Cortex of kidney (tissue), 1 donor: ENCODE data around the gene ALDH3B1.
"Not testable (repeated sequence)": the region's sequence is repeated elsewhere in the genome, so short reads cannot be mapped to it uniquely, and the experiment has no call there.

Experiments
- DNase-seq: peaks from one replicate; lab custom pipeline; 2025; lab: John Stamatoyannopoulos, UW

ALDH3B1 gene, protein sequence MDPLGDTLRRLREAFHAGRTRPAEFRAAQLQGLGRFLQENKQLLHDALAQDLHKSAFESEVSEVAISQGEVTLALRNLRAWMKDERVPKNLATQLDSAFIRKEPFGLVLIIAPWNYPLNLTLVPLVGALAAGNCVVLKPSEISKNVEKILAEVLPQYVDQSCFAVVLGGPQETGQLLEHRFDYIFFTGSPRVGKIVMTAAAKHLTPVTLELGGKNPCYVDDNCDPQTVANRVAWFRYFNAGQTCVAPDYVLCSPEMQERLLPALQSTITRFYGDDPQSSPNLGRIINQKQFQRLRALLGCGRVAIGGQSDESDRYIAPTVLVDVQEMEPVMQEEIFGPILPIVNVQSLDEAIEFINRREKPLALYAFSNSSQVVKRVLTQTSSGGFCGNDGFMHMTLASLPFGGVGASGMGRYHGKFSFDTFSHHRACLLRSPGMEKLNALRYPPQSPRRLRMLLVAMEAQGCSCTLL

DNA sequence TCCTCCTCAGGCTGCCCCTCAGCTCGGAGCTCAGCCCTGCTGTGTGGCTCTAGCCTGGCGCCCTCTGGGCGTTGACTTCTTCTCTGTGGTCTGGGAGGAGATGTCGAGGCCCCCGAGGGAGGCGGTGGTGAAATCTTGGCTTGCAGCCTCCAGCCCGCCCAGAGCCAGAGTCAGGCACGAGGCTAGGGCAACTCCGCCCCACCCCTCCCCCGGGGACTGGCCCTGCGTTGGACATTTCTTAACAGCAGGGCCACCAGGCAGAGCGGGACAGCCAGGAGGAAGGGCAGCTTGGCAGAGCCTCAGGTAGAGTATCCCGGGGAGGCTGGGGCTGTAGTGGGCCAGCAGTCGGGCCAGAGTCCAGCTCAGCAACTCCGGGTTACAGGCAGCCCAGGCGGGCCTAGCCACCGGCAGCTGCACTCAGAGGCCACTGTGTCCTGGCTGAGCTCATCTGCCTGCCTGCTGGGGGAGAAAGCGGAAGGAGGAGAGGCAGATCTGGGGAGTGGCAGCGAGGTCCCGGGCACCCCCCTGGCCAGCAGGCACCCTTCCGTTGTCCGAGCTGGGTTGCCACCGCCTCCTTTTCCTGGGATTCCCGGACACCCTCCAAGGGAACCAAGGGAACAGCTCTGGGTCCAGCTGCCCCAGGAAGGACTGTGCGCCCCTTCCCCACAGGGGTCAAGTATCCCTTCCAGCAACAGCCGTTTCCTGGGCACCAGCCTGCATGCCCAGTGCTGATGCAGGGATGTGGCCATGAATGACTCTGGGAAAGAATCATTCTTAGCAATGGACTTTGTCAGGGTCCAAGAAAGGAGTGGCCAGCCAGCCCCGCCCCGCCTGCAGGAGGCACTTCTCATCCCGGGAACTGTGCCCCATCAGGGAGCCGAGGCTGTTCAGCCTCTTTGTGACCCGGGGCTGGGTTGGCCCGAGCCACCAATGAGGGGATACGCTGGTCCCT, at the start of gene ALDH3B1:
TSS of gene ALDH3B1 (plus strand) at position 238 of the 952 bp plus-strand sequence. CDS start 4,971 bp downstream, outside the sequence.
- no peak for DNase-seq

DNA sequence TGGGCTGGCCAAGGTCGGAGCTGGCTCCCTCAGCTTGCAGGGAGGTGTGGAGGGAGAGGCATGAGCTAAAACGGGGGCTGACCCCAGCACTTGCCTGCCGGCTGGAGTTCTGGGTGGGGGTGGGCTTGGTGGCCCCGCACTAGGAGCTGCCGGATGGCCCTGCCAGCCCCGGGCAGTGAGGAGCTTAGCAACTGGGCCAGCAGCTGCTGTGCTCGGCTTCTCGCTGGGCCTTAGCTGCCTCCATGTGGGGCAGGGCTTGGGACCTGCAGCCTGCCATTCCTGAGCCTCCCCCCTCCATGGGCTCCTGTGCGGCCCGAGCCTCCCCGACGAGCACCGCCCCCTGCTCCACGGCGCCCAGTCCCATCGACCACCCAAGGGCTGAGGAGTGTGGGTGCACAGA, 46.9 kb upstream of the ALDH3B1 start:
- not testable (repeated sequence) for DNase-seq

DNA sequence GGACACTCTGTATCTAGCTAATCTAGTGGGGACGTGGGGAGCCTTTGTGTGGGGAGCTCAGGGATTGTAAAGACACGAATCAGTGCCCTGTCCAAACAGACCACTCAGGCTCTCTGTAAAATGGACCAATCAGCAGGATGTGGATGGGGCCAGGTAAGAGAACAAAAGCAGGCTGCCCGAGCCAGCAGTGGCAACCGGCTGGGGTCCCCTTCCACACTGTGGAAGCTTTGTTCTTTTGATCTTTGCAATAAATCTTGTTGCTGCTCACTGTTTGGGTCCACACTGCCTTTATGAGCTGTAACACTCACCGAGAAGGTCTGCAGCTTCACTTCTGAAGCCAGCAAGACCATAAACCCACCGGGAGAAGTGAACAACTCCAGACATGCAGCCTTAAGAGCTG, 46.2 kb upstream of the ALDH3B1 start:
- not testable (repeated sequence) for DNase-seq

DNA sequence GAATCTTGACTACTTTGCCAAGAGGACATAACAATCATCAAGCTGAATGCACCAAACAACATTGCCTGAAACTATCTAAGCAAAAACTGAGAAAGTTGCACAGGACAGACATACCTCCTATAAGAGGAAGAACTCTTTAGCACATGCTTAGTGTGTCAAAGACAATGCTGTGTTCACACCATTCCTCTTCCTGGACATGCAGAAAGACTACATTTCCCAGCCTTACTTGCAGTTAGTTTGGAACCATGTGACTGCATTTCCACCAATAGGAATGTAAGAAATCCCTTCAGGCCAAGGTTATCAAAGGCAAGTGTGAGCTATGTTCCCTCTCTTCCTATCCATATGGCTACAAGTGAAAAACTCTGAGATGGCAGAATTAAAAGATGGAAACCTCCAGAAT, 45.4 kb upstream of the ALDH3B1 start:
- DNase-seq: not testable (repeated sequence)

DNA sequence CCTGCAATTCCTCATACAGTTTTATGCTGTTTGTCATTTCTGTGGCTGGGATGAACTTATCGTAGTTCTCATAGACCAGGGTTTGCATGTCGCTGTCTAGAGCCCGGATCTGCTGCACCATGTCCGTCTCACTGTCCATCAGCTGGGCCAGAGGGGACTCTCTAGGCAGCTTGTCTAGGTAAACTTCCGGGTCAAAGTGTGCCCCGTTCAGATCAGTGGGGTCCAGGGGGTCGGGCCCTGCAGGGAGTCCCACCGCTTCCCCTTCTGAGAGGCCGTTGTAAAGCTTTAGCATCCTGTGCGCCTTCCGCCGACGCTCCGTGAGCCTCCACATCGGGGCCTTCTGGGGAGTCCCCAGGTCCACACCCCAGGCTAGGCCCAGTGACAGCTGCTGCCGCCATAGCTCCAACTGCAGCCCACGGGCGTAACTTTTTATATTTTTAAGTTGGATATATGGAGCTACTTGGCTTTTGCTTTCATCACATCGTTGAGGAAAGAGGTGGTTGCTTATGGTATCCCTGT, 44.2 kb upstream of the ALDH3B1 start:
- not testable (repeated sequence) for DNase-seq

DNA sequence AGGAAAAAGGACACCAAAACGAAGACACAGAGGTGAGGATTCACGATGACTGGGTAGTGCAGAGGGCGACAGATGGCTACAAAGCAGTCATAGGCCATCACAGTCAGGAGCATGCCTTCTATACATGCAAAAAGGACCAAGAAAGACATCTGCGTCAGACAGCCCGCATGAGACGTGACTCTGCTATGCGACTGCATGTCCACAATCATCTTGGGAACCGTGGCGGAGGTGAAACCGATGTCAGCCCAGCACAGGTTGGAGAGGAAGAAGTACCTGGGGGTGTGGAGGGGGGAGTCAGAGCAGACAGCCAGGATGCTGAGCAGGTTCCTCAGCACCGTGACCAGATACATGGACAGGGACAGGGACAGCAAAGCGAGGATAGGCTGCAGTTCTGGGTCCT, 35.4 kb upstream of the ALDH3B1 start:
- not testable (repeated sequence) for DNase-seq

DNA sequence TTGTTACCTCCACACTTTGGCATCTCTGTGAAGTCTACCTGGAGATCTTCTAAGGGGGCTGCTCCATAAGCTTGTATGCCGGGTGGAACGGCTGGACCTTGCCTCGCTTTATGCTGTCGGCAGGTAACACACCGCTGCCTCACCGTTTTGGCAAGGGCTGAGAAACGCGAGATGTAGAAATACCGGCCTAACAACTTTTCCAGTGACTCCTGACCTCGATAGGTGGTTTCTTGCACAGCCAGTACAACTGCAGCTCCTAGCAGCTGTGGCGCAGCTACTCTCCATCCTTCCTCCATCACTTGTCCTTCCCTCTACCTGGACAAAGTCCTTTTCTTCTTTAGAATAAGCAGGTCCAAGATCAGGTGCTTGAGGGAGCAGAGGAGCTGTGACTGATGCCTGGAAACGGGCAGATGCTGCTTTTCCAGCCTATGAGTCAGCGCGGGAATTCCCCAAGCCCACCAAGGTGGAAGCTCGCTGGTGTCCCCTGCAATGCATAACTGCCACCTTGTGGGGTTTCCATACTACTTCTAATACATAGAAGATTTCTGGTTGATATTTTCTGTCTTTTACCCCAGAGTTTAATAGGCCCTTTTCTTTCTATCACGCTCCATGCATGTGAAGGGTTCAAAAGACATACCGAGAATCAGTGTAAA, 31.2 kb upstream of the ALDH3B1 start:
- not testable (repeated sequence) for DNase-seq

DNA sequence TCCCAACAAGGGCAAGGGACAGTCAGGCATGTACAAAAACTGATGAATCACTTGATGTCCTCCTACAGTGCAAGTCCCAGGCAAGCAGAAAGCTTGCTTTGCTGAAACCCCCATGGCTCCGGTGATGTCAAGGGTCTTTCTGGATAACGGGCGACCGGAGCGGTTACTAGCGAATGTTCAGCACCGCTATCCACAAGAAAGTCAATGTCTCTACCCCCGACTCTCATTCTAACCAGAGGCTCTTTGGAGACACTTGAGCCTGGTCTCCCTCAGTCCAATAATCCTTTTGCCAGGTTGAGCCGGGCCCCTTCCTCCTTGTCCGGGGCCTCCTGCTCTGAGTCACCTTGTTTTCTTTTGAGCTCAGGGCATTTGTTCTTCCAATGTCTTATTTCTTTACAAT, 28.9 kb upstream of the ALDH3B1 start:
- not testable (repeated sequence) for DNase-seq

DNA sequence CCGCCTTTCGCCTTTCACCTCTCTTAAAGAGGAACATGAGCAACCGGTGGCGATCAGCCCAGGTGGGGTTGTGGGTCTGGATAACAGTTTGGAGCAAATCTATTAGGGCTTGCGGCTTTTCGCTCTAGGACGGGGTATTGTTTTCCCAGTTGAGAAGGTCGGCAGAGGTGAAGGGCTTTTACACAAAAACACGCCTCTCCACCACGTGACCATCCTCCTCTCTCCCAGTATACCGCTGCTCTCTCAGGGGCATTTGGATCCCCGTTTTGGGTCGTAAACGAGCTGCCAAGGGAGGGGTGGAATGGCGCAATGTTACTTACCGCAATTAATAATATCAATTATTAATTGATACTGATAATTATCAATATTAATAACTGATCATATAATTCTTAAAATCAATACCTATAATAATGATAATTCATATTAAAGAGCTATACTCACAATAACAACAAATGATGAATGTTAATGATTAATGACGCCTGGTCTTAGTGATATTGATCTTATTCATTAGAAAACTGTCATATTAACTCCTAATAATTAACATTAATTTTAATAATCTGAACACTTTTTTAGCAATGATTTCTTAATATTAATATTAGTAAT, 27.8 kb upstream of the ALDH3B1 start:
- DNase-seq: not testable (repeated sequence)

DNA sequence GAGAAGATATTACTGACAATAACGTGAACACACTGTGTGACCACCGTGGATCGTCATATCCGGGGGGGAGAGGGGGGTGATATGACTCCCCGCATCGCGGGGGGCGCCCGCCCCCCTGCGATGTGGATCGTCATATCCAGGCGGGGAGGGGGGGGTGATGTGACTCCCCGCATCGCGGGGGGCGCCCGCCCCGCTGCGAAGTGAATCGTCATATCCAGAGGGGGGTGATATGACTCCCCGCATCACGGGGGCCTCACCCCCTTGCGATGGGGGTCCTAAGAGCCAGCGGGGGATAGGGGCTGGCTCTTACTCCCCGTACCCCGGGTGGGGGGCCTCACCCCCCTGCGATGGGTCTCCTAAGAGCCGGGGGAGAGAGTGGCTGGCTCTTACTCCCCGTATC, 26.2 kb upstream of the ALDH3B1 start:
- no peak for DNase-seq

DNA sequence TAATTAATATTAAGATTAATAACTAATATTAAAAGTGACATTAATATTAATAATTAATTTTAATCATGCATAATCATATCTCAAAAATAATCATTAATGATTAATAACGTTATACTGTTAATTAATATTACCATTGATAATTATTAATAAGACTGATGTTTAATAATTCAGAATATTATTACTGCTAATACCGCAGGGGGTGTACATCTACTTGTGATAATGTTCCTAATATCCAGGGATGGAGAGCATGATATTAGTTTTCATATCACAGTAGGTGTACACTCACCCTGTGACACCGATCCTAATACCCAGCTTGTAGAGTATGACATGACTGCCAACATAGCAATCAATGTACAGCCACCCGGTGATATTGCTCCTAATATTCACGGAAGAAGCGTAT, 24.8 kb upstream of the ALDH3B1 start:
- not testable (repeated sequence) for DNase-seq

DNA sequence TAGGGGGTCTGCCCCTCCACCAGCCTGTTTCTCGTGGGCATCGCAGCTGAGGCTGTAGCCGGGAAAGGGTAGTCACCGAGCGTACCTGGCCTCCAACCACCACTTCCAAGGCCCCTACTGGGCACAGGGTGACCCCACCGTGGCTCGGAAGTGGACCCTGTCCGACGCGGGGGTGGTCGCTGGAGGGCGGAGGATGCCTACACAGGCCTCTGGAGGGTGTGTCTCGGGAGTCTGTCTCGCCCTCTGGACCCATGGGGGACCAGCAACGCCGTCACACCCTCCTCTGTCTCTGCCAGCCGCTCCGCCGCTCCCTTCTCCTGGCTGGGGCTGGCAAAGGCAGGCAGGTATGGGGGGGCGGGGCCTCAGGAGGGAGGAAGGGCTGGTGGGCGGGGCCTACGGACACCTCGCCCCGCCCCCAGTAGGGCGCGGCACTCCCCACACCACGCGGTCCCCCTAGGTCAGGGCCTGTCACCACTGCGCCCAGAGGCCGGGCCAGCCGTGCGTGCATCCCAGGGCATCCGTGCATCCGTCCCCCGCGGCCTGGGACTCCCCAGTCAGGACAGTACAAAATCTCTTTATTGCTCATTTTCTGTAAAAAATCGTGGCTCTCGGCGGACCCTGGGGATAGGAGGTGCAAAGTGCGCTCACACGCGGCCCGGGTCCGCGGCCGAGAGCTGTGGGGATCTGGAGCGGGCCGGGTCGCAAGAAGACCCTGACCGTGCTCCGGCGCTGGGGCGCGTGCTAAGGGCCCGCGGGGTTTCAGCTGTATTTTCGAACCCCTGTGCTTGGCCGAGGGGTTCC, 19.4 kb upstream of the ALDH3B1 start:
- DNase-seq: not testable (repeated sequence)

DNA sequence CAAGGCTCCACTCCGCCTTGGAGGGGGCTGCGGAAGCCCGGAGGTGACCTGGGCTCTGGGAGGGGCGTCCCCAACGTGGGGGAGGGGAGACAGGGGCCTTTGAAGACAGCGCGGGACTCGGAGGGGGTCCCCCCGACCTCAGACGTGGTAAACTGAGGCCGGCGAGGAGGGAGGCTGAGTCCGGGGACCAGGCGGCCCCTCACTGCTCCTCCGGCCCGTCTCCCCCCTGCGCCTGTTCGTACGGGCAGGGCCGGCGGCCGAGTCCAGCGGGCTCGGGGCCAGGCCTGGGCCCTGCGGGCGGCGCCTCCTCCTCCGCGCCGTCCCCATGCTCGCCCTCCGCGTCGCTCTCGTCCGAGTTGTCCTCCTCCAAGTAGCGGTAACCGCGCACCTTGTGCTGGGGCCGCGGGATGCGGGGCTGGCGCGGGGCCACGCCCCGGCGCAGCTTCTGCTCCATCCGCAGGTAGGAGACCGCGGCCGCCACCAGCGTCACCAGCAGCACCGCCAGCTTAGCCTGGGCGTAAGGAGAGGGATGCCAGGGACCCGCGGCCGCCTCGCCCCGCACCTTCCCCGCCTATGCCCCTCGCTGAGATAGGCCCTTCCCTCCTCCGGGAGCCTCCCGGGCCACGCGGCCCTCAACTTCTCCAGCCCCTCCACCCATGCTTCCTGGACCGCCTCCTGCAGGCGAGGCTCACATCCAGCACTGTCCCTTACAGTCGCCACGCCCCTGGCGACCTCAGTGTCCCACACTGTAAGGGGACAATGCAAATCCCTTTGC, 18.6 kb upstream of the ALDH3B1 start:
- DNase-seq: not testable (repeated sequence)

DNA sequence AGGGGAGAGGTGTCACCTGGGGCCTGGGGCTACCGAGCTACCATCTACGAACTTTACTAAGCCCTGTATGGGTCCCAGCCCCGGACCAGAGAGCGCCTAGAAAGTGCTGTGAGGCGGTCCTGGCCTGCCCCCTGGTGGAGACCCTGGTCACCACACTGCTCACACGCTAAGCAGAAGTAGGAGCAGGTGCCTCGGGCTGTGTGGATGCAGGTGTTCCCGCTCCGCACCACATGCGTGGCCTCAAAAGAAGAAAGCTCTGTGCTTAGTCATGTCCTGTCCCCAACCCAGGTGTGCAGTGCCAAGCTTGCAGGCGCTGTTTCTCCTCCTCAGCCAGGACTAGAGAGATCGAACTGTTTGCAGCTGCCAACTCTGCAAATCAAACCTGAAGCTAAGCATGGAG, 16.3 kb upstream of the ALDH3B1 start:
- DNase-seq: not testable (repeated sequence)

DNA sequence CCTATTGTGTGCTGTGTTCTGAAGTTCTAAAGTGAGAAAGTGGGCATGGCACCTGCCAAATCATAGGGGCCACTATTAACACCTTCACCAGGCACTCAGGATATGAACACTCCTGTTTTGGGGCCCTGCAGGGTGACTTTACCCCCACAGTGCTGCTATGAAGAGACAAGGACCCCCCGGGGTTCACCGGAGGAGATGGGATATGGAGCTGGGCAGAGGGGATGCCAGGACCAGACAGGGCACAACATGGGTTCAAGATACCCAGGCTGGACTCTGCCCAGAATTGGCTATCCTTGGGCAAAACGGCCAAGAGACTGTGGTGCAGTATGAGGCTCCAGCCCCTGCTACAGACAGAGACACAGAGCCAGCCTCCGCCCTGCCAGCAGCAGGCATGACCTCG, 15.7 kb upstream of the ALDH3B1 start:
- DNase-seq: not testable (repeated sequence)

DNA sequence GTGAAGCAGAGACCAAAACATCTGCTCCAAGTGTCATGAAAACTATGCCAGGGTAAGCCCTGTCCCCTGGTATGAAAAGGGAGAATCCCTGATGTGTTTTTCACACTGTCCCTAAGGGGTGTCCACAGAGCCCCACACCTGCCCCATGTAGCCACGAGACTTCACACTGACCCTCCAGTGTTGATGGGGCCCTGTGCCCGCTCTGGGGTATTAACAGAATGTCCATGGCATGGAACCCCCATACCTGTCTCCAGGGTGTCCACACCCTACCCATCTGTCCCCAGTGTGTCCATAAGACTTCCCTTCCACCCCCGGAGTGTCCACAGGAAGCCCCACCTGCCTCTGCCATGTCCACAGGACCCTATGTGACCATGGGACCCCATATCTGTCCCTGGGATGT, 15.0 kb upstream of the ALDH3B1 start:
- DNase-seq: not testable (repeated sequence)

DNA sequence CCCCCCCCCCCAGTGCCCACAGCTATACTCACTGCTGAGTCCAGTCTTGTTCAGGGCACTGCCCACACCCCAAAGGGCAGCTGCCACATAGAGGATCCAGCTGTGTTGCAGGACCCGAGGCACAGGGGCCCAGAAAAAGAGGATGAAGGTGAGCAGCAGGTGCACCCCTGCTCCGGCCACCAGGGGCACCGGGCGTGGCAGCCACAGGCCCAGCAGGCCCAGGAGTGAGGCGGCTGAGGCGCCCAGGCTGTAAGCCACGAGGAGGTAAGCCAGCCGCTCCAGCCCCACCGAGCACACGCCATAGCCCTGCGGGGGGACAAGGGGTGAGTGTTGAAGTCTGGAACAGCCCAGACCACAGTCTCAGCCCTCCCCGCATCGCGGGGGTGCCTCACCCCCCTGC, 14.5 kb upstream of the ALDH3B1 start:
- not testable (repeated sequence) for DNase-seq

DNA sequence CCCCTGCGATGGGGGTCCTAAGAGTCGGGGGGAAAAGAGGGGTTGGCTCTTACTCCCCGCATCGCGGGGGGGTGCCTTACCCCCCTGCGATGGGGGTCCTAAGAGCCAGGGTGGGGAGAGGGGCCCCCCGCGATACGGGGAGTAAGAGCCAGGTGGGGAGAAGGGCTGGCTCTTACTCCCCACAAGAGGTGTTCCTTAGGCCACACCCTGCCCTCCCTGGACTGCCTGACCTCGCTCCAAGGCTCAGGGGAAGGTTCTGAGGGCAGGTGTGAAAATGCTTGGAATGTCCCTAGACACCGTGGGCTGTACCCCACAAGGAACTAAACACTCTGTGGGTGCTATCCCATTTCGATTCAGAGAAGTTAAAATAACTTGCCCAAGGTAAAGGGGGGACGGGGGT, 14.1 kb upstream of the ALDH3B1 start:
- DNase-seq: no peak

DNA sequence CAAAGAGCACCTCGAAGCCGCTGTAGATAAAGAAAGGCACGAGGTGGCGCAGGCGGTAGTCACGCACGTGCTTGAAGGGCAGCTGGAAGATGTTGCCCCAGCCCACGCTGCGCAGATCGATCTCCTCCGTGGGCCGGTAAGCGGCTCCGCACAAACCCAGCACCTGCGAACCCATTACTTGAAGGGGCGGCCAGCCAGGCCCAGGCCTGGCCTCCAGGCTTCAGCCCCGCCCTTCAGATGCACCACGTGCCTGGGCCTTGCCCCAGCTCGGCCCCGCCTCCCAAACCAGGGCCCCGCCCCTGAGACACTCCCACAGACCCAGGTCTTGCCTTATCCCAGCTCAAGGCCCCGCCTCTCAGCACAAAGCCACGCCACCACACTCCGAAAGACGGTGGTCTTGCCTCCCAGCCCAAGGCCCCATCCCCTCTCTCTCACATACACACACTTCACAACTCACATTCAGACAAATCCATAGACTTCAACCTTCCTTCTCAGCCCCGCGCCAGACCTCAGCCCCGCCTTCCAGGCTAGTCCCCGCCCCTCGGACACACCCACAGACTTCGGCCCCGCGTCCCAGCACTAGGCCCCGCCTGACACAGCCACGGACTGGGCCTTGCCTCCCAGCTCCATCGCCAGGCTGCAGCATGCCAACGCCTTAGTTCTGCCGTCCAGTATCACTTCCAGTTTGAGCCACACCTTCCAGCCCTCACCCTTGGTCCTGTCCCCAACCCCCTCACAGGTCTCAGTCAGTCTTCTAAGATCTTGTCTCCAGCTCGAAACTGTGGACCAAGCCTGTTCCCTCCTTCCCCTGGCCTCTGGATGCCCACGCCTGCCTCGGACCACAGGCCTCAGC, 13.3 kb upstream of the ALDH3B1 start:
- no peak for DNase-seq
